Measurements from ENCODE around the gene GPC6.

GPC6 gene

DNA sequence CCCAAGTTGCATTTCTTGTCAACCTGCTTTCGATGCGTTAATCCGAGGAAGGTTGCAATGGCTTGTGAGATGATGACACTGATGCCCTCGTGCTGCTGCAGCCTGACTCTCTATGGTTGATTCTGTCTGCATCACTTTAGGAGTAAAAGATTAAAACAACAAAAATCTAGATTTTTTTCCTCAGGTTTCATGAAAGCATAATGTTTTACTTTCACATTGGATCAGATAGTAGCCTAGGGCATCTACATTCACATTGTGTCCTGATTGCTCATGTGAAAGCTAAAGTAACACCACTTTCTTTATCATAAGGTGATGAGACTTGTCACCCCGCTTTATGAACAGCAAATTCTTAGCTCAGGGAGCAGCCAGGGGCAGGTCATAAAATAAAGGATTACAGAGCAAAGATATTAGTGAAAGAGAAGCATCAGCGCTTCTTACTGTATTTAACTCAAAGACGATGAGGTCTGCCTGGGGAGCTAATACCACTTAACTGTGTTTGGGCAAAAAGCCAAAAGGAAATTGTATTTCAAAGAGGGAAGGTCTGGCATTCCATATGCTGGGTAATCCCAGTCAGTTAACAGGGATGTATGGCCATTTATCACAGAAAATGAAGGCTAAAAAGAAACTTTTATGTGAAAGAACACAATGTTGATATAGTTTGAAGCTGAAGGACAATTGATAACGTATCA, 270.5 kb downstream of the GPC6 start:
- Histone ChIP-seq H3K9me3 (ENCODE audit: insufficient read depth, low read depth, low read length) (no peaks in the 10 kb centered on the region), H3K36me3 (ENCODE audit: insufficient read depth, low read depth, low read length) (no peaks in the 10 kb centered on the region), H3K4me3 (ENCODE audit: low read length) (no peak overlapping the region), H3K4me1 (ENCODE audit: insufficient read depth, low read length) (peaks cover 7% of the 10 kb centered on the region; the same call in 1 of the 2 replicates), H3K27ac (ENCODE audit: low read length) (no peak overlapping the region), H3K9ac (ENCODE audit: low read depth, low read length) (no peak overlapping the region), H3K27me3 (ENCODE audit: insufficient read depth, low read length) (no peaks in the 10 kb centered on the region)

- Histone ChIP-seq H3K4me1 (ENCODE audit: insufficient read depth, low read length) (peaks cover 7% of the 10 kb centered on the region; the same call in 1 of the 2 replicates), H3K9me3 (ENCODE audit: insufficient read depth, low read depth, low read length) (no peaks in the 10 kb centered on the region), H3K36me3 (ENCODE audit: insufficient read depth, low read depth, low read length) (no peaks in the 10 kb centered on the region), H3K27me3 (ENCODE audit: insufficient read depth, low read length) (no peaks in the 10 kb centered on the region), H3K4me3 (ENCODE audit: low read length) (no peak overlapping the region), H3K27ac (ENCODE audit: low read length) (no peak overlapping the region), H3K9ac (ENCODE audit: low read depth, low read length) (no peak overlapping the region)
Measured at GRCh38 chr13:93499991-93500390, 273.4 kb downstream of the GPC6 start.

- Histone ChIP-seq H3K9ac (ENCODE audit: low read depth, low read length) (no peak overlapping the region), H3K4me3 (ENCODE audit: low read length) (no peak overlapping the region), H3K36me3 (ENCODE audit: insufficient read depth, low read depth, low read length) (no peaks in the 10 kb centered on the region), H3K4me1 (ENCODE audit: insufficient read depth, low read length) (peaks cover 2% of the 10 kb centered on the region; the same call in 1 of the 2 replicates), H3K27me3 (ENCODE audit: insufficient read depth, low read length) (no peaks in the 10 kb centered on the region), H3K9me3 (ENCODE audit: insufficient read depth, low read depth, low read length) (no peaks in the 10 kb centered on the region), H3K27ac (ENCODE audit: low read length) (no peak overlapping the region)
Measured at GRCh38 chr13:93502071-93502470, 275.5 kb downstream of the GPC6 start.

GRCh38 chr13:93502987-93503615, 276.5 kb downstream of the GPC6 start:
- peaks cover 2% of the 10 kb centered on the region; the same call in 1 of the 2 replicates for H3K4me1 ChIP-seq (ENCODE audit: insufficient read depth, low read length)
- no peaks in the 10 kb centered on the region for H3K9me3 ChIP-seq (ENCODE audit: insufficient read depth, low read depth, low read length)
- no peak overlapping the region for H3K9ac ChIP-seq (ENCODE audit: low read depth, low read length)
- no peak overlapping the region for H3K4me3 ChIP-seq (ENCODE audit: low read length)
- H3K36me3 ChIP-seq (ENCODE audit: insufficient read depth, low read depth, low read length), result no peaks in the 10 kb centered on the region
- no peaks in the 10 kb centered on the region for H3K27me3 ChIP-seq (ENCODE audit: insufficient read depth, low read length)
- no peak overlapping the region for H3K27ac ChIP-seq (ENCODE audit: low read length)

DNA sequence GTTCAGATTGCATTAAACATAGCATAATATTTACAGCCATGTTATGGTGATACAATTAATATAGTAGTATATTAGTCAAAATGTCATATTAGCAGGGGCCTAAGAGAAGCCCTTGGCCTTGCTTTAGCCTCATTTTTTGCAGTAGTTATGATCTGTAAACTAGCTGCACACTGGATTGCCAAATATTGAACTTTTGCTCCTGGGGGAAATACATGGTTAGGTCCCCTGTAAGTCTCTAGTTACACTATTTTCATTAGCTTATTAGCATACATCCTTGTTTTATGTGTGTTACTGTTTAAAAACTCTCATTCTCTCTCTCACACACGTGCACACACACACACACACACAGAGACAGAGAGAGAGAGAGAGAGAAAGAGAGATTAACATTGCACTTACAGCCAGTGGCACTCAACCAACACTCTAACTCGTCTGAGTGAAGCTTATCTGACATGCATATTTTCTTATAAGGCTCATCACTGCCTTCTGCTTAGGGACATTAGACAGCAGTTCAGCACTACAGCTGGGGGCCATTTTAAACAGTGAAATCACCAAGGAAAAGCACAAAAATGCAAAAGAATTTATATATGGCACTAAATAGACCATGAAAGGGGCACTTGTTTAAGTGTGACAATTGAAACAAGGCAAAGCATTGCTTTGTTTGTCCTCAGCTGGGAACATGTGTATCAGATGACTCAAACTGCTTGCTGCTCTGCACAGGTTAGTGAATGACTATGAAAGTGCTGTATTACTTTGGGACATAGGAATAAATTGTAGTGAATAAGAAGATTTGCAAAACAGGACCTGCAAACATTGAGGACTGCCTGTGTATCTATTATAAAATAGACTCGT, 278.7 kb downstream of the GPC6 start:
- H3K4me1 ChIP-seq (ENCODE audit: insufficient read depth, low read length), result peaks cover 21% of the 10 kb centered on the region
- H3K27ac ChIP-seq (ENCODE audit: low read length), result no peak overlapping the region
- H3K9me3 ChIP-seq (ENCODE audit: insufficient read depth, low read depth, low read length), result no peaks in the 10 kb centered on the region
- no peaks in the 10 kb centered on the region for H3K36me3 ChIP-seq (ENCODE audit: insufficient read depth, low read depth, low read length)
- no peaks in the 10 kb centered on the region for H3K27me3 ChIP-seq (ENCODE audit: insufficient read depth, low read length)
- H3K4me3 ChIP-seq (ENCODE audit: low read length), result no peak overlapping the region
- H3K9ac ChIP-seq (ENCODE audit: low read depth, low read length), result no peak overlapping the region

GRCh38 chr13:93511011-93511410, 284.4 kb downstream of the GPC6 start:
- H3K27me3 ChIP-seq (ENCODE audit: insufficient read depth, low read length), result no peaks in the 10 kb centered on the region
- H3K36me3 ChIP-seq (ENCODE audit: insufficient read depth, low read depth, low read length), result no peaks in the 10 kb centered on the region
- H3K4me1 ChIP-seq (ENCODE audit: insufficient read depth, low read length), result peaks cover 24% of the 10 kb centered on the region
- H3K9me3 ChIP-seq (ENCODE audit: insufficient read depth, low read depth, low read length), result no peaks in the 10 kb centered on the region
- no peak overlapping the region for H3K27ac ChIP-seq (ENCODE audit: low read length)
- H3K4me3 ChIP-seq (ENCODE audit: low read length), result no peak overlapping the region
- H3K9ac ChIP-seq (ENCODE audit: low read depth, low read length), result no peak overlapping the region

GRCh38 chr13:93515267-93515666, 288.7 kb downstream of the GPC6 start:
- Histone ChIP-seq H3K9me3 (ENCODE audit: insufficient read depth, low read depth, low read length) (no peaks in the 10 kb centered on the region), H3K36me3 (ENCODE audit: insufficient read depth, low read depth, low read length) (no peaks in the 10 kb centered on the region), H3K27ac (ENCODE audit: low read length) (no peak overlapping the region), H3K27me3 (ENCODE audit: insufficient read depth, low read length) (no peaks in the 10 kb centered on the region), H3K9ac (ENCODE audit: low read depth, low read length) (no peak overlapping the region), H3K4me1 (ENCODE audit: insufficient read depth, low read length) (peaks cover 14% of the 10 kb centered on the region; the same call in 1 of the 2 replicates), H3K4me3 (ENCODE audit: low read length) (no peak overlapping the region)

DNA sequence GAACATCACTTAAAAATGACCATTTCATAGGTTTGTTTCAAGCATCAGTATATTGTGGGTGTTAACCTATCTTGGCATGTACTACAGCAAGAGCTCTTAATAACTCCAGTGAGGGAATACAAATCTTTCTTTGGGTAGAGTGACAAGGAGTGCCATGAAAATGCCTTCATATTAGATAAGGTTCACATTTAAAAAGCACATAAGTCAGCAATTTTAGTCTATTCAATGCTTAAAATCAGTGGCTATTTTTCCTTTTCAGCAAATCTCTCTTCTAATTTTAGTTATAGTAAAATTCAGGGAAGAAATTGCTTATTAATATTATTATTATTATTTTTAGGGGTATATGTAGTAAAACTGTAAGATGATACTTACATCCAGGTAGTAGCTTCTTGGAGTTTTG, 291.1 kb downstream of the GPC6 start:
- no peak overlapping the region for H3K9ac ChIP-seq (ENCODE audit: low read depth, low read length)
- H3K4me3 ChIP-seq (ENCODE audit: low read length), result no peak overlapping the region
- no peaks in the 10 kb centered on the region for H3K27me3 ChIP-seq (ENCODE audit: insufficient read depth, low read length)
- H3K36me3 ChIP-seq (ENCODE audit: insufficient read depth, low read depth, low read length), result no peaks in the 10 kb centered on the region
- no peaks in the 10 kb centered on the region for H3K9me3 ChIP-seq (ENCODE audit: insufficient read depth, low read depth, low read length)
- H3K27ac ChIP-seq (ENCODE audit: low read length), result no peak overlapping the region
- H3K4me1 ChIP-seq (ENCODE audit: insufficient read depth, low read length), result peaks cover 20% of the 10 kb centered on the region

- Histone ChIP-seq H3K36me3 (ENCODE audit: insufficient read depth, low read depth, low read length) (no peaks in the 10 kb centered on the region), H3K27ac (ENCODE audit: low read length) (no peak overlapping the region), H3K27me3 (ENCODE audit: insufficient read depth, low read length) (no peaks in the 10 kb centered on the region), H3K4me3 (ENCODE audit: low read length) (no peak overlapping the region), H3K9ac (ENCODE audit: low read depth, low read length) (no peak overlapping the region), H3K4me1 (ENCODE audit: insufficient read depth, low read length) (peaks cover 43% of the 10 kb centered on the region), H3K9me3 (ENCODE audit: insufficient read depth, low read depth, low read length) (no peaks in the 10 kb centered on the region)
Measured at GRCh38 chr13:93521307-93521706, 294.7 kb downstream of the GPC6 start.

DNA sequence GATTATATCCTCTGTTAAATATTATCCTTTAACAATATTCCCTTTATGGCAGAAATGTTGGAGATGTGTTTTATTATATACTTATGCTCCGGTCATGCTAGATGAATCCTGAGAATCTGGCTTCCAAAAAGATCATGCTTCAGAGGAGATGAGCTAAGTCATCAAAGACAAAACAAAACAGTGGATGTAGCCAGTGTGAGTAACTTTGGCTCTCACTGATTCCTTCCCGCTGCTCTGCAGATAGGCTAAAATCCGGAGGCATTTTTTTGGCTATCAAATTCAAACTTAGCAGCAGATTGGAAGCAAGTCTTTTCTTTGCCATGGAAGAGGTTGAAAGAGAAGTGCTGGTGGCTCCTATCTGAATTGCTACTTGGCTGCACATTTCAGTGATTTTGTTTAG, 295.9 kb downstream of the GPC6 start:
- Histone ChIP-seq H3K9me3 (ENCODE audit: insufficient read depth, low read depth, low read length) (no peaks in the 10 kb centered on the region), H3K27ac (ENCODE audit: low read length) (no peak overlapping the region), H3K4me1 (ENCODE audit: insufficient read depth, low read length) (peaks cover 46% of the 10 kb centered on the region), H3K36me3 (ENCODE audit: insufficient read depth, low read depth, low read length) (no peaks in the 10 kb centered on the region), H3K9ac (ENCODE audit: low read depth, low read length) (no peak overlapping the region), H3K27me3 (ENCODE audit: insufficient read depth, low read length) (no peaks in the 10 kb centered on the region), H3K4me3 (ENCODE audit: low read length) (no peak overlapping the region)

DNA sequence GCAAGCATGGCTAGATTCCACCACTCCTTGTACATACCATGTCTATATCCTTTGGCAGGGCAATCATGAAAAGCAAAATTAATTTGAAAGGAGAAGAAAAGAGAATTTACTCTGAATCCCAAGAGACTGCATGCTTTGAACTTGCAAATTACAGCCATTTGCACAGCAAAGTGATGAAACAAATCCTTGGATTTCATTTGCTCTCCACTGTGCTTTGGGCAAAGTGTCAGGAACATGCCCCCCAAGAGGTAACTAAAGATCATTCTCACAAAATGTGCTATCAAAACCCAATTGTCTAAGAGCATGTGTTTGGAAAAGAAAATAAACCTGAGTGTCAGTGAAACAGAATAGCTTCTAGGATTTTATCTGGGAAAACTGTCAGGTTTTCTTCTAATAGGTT, 298.5 kb downstream of the GPC6 start:
- Histone ChIP-seq H3K27me3 (ENCODE audit: insufficient read depth, low read length) (no peaks in the 10 kb centered on the region), H3K36me3 (ENCODE audit: insufficient read depth, low read depth, low read length) (no peaks in the 10 kb centered on the region), H3K4me1 (ENCODE audit: insufficient read depth, low read length) (peaks cover 41% of the 10 kb centered on the region), H3K4me3 (ENCODE audit: low read length) (peak overlapping the region; percentile 2; the same call in 1 of the 2 replicates), H3K27ac (ENCODE audit: low read length) (no peak overlapping the region), H3K9ac (ENCODE audit: low read depth, low read length) (no peak overlapping the region), H3K9me3 (ENCODE audit: insufficient read depth, low read depth, low read length) (no peaks in the 10 kb centered on the region)
